MV-4-11 (cell line): ENCODE results near the gene CPXM1.

Experiments used
- DNase-seq: peaks from one replicate; lab custom pipeline; 2025; lab: John Stamatoyannopoulos, UW

Gene CPXM1

DNA sequence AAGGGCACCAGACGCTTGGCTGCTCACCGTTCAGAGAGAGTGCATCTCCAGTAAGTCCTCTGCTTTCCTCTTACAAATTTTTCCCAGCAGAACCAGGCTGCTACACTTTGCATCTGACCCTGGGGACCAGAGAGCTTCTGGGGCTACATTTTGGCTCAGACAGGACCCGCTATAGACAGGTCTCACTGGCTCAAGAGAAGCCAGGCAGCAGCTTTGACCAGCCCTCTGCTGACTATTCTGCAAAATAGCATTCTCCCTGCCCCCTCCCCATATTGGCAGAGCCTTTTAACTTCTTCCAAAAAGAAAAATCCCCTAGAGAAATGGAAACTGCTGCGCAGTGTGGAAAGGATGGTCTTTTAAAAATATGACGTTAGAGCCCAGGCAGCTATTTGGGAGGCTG lies 37.2 kb downstream of the CPXM1 start:
- DNase-seq: no peak

DNA sequence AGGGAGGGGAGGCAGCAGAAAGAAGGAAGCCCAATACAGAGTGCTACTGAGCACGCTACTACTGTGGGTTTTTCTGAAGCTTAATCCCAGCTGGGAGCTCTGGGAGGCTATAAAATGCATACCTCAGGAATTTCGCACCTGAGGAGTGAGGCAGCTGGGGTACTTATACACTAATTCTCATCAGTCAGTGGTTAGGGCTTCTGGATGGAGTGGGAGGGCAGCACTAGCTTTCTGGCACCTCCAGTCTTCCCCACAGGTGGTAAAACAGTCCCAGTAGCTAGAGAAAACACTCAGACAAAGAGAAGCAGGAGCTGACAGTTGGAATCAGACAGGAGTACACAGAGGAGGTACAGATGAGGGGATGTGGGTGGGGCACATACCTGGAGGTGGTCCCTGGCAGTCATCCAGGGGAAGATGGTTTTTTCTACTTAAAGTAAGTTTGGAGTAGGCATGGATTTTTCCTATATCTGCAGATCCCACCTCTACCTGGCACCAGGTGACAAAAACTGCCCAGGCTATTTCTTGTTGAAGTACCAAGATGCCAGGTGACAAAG lies 37.8 kb downstream of the CPXM1 start:
- DNase-seq: no peak

DNA sequence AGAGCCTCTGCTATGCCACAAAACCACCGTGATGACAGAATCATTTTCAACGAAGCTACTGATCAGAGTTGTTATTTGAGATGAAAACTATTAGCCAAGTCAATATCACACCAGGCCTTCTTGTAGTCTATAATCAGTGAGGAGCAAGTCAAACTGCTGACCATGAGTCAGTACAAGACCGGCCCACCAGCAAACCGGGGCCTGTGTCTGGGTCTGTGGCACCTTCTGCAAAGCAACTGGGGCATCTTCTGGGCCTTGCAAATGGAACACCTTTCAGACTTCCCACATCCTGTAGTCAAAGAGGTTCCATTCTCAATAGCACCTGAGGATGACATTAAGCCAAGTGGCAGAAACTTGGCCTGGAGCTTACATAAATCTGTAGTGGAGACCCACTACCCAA lies 38.5 kb downstream of the CPXM1 start:
- no peak for DNase-seq

DNA sequence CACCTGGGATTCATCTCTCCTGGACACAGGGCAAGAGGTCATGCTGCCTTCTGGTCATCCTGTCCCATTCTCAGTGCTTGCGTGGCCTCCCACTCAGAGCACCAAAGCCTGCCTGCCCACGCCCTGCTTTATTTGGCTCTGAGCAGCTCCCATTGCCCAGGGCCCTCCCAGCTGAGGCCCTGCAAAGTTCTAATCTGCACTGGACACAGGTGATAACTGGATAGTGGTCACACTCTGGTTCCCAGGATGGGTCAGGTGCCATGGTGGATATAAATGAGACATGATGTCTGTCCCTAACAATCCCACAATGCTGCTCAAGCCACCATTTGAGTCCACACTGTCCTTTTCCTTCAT lies 39.5 kb downstream of the CPXM1 start:
- DNase-seq: no peak

DNA sequence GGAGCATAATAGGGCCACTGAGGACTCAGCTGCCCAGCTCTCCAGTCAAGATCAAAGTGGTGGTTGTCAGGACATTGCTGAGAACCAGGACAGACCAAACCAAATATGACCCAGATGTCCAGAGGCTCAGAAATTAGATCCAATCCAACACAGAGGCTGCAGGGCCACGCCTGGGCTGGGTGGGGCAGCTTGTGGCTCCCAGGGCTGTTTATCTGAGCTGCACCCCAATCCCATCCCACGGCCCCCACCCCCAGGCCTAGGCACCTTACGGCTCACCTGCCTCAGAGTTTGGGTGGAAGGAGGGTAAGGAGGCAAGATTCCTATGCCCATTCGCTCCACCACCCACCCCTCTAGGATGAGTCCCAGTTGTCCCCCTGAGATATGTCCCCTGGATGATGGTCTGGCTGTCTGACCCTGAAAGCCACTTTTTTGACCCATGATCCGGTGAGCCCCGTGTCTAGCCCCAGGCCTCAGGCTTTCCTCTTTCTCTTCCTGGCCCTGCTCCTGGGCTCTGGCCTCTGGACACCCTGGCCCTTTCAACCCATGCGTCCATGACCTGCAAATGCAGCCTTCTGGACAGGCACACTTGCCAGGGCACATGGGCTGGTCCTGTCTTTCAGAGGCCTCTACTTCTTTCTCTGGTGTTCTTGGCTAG lies 40.0 kb downstream of the CPXM1 start:
- DNase-seq: no peak

DNA sequence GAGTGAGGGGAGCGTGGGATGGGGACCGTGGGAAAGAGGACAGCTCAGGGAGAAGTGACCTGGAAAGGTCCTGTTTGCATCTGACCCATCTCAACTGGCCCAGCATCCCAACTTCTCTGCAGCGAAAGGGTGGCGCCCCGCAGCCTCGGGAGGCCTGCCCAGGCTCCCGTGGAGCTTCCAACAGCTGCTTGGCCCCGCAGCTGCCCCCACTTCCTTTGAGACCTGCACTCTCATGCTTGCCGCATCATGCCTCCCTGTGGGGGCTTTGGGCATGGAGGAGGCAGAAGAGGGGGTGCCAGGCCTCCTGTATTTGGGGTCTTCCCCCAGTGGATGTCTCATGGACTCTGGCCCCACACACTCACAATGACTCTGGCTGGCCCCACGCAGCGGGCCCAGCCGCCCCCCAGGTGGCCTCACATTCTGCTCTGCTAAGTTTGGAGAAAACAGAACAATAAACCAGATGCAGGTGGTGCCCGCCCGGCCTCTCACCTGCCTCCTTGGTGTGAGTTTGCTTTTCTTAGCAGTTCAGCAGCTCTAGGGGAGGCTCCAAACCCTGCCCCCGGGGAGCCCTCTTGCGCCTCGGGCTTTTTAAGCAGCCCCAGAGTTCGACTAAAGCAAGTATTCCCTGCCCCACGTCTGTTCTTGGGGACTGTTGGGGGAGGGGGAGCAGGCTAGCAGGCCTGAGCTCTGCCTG lies 40.7 kb downstream of the CPXM1 start:
- no peak for DNase-seq

DNA sequence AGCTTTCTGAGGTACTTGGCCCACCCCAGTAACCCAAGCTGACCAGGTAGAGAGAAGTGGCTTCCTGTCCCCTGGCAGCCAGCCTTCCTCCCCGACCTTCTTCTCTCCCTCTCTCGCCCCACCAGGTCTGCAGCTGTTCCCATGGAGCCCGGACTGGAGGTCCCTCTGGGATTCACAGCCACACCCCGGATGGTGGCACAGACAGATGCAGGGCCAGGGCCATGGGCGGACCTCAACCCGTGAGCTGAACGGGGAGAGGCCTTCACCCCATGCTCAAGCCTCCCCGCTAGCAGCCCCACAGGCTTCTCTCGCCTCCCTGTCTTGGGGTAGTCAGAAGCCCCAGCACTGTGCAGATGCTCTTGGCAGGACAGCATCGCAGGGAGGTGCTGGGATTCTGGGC lies 41.3 kb downstream of the CPXM1 start:
- no peak for DNase-seq

DNA sequence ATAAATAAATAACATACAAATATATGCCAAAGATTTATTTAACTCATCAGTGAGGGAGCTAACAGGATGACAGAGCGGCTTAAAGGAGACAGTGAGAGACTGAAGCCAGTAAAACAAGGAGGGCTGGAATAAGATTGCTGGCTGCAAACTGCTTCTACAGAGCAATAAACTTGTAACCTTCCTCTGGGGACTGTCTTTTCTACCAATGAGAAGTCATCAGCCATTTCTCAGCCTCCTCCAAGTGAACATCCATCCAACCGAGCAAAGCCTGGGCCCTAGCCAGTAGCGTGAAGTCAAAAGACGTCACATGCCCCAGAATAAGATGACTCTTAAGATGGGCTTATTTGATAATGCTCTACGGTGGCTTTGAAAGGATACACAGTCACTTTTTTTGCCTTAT lies 42.5 kb downstream of the CPXM1 start:
- DNase-seq: no peak

DNA sequence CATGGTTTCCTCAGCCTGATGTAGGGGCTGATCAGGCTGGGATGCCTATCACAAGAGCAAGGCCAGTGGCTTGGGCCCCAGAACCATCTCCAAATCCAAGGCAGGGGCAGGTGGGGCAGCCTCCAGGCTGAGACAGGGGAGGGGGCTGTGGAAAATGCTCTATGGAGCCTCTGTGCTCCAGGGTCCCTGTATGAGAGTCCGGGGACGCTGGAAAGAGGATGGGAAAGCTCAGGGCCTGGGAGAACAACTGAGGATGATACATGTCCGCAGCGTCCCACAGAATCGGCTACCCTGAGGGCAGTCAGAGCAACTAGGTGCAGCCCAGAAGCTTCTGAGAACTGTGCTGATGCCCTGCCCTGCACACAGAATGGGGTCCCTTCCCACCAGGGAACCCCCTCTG lies 43.4 kb downstream of the CPXM1 start:
- DNase-seq: no peak

DNA sequence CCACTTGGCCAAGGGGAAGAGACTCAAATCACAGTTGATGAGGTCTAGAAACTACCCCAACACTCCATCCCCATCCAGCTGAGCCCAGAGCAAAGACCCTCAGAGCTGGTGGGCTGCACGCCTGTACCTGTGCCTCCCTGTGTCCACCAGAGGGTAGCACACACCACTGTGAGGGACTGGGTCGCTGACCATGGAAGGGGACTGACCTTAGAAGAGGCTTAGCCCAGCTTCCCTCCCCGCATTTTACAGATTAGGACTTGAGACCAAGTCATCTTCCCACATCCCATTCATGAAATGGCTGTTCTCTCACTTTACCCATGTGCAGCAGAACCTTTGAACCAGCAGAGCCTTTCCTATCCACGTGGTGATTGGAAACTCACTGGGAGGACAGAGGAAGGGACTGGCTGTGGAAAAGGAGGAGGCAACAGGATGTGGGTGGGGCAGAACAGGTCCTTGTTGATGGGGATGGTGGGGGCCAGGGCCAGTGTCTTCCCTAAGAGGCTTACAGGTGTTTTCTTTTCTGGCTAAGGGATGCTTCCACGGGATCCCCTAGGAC lies 44.3 kb downstream of the CPXM1 start:
- no peak for DNase-seq

DNA sequence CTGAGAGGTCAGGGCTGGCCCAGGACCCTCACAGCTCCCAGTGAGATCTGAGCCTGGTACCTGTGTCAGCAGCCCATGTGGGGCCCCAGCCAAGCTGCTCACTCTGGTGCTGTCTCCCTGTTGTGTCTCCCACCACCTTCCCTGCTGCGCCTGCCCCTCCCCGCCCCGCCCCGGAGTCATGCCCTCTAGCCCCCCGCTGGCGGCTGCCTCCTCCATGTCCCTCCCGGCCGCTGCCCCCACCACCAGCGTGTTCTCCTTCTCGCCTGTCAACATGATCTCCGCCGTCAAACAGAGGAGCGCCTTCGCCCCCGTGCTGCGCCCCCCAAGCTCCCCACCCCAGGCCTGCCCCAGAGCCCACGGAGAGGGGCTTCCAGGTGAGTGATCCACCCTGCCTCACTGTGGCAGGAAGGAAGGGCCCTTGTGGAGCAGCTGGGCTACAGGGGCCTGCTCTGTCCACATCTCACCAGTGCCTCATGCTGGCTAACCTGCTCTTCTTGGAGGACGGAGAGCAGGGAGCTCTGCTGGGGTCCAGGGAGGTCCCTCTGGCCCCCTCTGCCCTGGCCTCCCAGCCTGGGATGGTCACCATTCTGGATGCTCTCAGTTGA lies 44.9 kb downstream of the CPXM1 start:
- no peak for DNase-seq

DNA sequence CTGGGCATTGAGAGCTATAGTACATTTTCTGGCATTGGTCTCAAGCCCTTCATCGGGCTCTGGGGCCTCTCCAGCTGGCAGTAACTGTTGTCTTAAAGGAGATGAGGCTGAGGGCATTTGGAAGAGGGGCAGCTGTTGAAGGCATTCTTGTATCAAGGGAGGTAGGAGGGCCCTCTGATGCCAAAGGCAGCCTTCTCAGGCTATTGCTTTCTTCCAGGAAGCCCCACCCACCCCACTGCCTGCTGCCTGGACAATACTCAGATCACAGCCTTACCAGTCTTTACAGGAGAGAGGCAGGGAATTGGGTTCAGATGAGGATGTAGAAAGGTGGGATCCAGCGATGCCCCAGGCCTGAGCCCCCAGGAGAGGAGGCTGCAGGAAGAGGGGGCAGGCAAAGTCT lies 46.0 kb downstream of the CPXM1 start:
- DNase-seq: no peak

DNA sequence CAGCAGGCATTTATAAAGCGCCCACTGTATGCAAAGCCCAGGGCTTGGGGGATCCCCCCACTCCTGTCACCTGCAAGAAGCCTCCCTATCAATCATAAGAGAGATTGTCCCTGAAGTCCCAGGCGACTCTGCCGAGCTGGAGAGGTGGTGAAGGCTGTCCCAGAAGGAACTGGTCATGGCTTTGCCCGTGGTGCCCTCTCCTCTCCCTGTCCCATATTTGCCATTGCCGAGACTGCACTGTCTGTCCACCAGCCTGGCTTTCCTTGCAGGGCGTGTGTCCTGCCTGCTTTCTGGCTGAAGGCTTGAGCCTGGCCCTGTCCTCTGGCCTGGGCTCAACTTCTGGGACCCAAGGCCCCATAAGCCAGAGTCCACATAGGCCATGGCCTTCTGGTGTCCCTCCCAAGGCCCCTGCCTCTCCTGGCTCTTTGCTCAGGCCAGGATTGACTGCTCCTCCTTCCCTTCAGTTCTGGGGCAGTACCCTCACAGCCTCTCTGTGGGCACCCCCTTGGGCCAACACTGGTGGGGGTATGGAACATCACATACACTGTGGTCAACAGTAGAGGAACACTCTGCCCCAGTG lies 46.9 kb downstream of the CPXM1 start:
- no peak for DNase-seq

DNA sequence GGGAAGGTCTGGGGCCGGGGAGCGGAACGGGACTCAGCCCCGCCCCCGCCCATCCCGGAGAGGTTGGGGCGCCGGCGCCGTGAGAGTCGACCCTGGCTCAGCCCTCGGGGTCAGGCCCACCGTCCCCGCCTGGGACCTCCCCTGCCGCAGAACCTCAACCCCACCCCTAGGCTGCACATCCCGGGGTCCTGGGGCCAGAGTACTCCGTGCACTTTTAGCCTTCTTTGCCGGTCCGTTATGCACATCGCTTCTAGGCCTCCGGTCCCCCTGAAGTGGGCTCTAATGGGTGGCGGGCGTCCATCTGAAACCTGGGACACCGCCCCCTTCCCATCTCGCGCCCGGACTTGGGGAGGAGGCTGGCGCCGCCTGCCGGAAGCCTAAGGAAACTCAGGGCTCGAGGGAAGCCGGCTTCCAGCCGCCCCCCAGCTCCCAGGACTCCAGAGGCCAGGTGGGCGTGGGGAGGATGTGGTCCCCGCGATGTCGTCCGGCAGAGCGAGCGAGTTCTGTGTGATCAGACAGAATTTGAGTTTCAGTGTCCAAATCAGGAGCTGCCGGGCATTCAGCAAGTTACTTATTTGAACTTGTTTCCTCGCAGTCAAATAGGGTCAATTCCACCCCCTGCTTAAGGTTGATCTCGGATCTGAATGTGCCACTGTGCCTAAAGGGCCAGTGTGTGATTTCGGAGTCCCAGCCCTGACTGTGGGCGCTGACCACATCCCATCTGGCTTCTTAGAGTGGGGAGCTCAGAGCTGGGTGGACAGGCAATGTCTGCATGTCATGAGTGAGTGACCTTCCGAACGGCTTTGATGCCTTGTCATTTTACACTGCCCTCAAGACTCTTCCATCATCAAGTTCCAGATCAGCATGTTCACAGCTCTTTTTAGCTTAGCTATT lies 47.6 kb downstream of the CPXM1 start:
- peak; percentile 24 for DNase-seq

DNA sequence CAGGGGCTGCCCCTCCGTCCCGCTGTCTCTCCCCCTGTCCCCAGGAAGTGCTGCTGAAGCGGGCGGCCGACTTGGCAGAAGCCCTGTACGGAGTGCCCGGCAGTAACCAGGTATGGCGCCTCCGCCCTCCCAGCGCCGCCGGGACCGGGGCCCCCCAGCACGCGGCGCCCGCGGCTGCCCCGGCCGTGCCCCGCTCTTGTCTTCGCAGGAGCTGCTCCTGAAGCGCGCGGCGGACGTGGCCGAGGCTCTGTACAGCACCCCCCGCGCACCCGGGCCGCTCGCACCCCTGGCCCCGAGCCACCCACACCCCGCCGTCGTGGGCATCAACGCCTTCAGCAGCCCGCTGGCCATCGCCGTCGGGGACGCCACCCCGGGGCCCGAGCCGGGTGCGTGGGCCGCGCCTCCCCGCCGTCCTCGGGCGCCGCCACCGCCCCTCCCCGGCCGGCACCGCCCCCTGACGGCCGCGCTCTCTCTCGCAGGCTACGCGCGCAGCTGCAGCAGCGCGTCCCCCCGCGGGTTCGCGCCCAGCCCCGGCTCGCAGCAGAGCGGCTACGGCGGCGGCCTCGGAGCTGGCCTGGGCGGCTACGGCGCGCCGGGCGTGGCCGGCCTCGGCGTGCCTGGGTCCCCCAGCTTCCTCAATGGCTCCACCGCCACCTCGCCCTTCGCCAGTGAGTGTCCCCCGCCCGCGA lies 48.4 kb downstream of the CPXM1 start:
- peak; percentile 11 for DNase-seq

DNA sequence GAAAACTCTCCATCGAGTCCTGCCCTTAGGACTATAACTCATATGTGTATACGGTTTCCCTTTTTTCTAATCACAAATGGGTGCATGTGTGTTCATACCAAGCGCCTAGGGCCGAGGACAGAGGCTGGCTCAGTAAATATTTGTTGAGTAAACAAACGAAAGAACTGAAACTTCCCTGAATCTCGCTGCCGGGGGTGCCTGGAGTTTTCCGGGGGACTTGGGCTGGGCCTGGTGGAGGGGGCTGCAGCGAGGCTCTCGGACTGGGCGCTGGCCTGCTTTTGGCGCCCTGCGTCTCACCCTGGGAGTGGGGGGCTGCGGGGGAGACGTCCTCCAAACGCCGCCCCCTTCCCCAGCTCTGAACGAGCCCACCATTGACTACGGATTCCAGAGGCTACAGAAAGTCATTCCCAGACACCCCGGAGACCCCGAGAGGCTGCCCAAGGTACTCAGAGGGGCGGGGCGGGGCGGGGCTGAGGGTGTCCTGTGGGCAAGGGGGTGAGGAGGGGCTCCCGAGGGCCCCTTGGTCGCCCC lies 49.0 kb downstream of the CPXM1 start:
- DNase-seq: no peak

DNA sequence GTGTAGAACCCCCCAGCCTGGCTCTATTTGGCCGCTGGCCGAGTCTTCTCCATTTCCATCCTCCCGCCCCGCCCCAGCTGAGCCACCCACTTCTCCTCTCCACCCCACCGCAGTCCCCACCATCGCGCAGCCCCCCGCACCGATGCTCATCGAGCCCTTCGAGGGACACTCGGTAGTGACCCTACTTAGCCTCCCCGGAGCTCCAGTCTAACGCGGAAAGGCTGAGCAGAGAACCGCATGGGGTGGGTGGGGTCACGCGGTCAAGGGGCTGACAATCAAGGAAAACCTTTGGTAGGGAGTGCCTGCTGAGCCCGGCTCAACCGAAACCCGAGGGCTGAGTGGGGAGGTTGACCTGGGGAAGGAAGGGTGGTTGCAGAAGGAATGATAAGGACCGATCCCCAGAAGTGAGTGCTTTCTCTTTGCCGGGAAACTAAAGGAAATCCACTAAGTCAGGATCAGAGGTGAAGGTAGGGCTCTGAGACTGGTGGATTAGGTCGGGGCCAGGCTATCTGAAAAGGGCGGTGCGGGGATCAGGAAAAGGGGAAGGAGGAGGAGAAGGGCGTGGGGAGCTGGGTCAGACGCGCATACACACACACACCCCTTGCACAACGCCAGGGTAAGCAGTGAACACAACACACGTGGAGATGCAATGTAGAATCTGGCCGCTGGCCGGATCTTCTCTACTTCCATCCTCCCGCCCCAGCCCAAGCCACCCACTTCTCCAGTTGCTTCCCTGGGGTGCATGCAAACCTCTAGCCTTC lies 49.8 kb downstream of the CPXM1 start:
- DNase-seq: peak; percentile 85

DNA sequence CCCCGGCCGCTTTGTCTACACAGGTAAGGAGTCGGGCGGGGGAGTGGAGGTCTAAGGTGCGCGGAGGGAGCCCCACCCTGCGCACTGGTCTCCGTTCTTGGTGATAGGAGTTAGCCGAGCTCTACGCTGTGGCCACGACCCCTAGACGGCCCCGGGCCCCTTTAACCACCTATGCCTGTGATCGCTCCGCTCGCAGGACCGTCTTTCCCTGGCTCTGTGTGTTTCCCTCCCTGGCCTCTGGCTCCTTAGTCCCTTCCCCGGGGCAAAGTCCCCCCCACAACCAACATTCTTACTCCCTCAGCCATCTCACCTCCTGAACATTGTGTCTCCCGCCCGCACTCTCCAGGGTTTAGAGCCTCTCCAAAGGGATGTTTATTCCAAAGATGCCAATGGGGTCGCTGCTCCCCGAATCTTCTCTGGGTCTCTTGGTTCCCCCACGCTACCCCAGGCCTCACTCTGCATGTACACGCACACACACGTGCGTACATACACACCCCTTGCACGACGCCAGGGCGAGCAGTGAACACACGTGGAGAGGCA lies 50.4 kb downstream of the CPXM1 start:
- no peak for DNase-seq

DNA sequence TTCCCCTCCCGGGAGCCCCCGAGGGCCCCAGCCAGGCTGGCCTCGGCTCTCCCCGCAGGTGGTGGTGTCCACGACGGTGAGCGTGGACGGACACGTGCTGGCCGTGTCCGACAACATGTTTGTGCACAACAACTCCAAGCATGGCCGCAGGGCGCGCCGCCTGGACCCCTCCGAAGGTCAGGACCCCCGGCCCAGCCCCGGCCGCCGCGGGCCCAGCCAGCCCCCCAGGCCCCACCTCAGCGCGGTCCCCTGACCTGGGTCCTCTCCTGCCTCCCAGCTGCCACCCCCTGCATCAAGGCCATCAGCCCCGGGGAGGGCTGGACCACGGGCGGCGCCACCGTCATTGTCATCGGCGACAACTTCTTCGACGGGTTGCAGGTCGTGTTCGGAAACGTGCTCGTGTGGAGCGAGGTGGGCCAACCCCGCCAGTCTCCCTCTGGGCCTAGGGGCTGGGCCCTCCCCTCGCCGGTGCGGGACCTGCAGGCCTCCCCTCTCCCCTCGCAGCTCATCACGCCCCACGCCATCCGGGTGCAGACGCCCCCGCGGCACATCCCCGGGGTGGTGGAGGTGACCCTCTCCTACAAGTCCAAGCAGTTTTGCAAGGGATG lies 51.0 kb downstream of the CPXM1 start:
- no peak for DNase-seq
